SK-N-SH (cell line): Measurements from ENCODE around the gene AGBL1. TPM values are rescaled to one million over a fixed set of nuclear protein-coding genes. Genes with fewer than 3 reads are reported as not detected.

Experiments used
- CTCF ChIA-PET: fragments of 300-600, 350-600 bp; formaldehyde crosslinking; extraction: SDS; loops from one replicate; lab custom pipeline; 2021; lab: Yijun Ruan, JAX
- POLR2A ChIA-PET: fragments of 350-600 bp; sonication (Branson Sonifier 250); formaldehyde crosslinking; extraction: SDS; loops from one replicate; lab custom pipeline; 2020; ENCODE audit warnings: antibody characterized with exemption, inconsistent platforms; lab: Yijun Ruan, JAX
- DNase-seq: peaks from one replicate; pipeline ENCODE4 v3.0.0; 2012
- H2AFZ ChIP-seq: fragments of 200-600 bp; sonication (generic); 2 replicates; pipeline ENCODE4 v1.8.1; 2016; ENCODE audit warnings: antibody characterized with exemption, mild to moderate bottlenecking, low read depth
- H3F3A ChIP-seq: fragments of 200-600 bp; sonication (generic); replicated peaks from 2 replicates; pipeline ENCODE3; 2016; ENCODE audit warnings: antibody characterized with exemption, mild to moderate bottlenecking; ENCODE audit not compliant: insufficient read depth
- H3K27ac ChIP-seq, 2 experiments: fragments of 200-500 bp in 1 of 2; fragments of 200-600 bp in 1 of 2; sonication (Bioruptor generic) in 1 of 2; sonication (generic), shearing (Covaris generic) in 1 of 2; 2 replicates each; pipeline versions ENCODE4 v1.5.1 to v1.6.1; 2014 to 2016; ENCODE audit warnings: low read depth in 2 of 2, inconsistent platforms in 1 of 2, low read length in 1 of 2, mild to moderate bottlenecking in 1 of 2, mixed read lengths in 1 of 2
- H3K27me3 ChIP-seq: fragments of 200-600 bp; sonication (generic), shearing (Covaris generic); 2 replicates; pipeline ENCODE4 v1.6.1; 2016; ENCODE audit warnings: mixed run types; ENCODE audit not compliant: insufficient read depth
- H3K36me3 ChIP-seq, 2 experiments: fragments of 200-500 bp in 1 of 2; fragments of 200-600 bp in 1 of 2; sonication (Bioruptor generic) in 1 of 2; sonication (generic) in 1 of 2; replicated peaks in 1 of 2; 2 replicates each; pipeline versions ENCODE3 to v1.5.1; 2014 to 2016; ENCODE audit warnings: low read length in 1 of 2, mild to moderate bottlenecking in 1 of 2; ENCODE audit not compliant: insufficient read depth in 2 of 2, control insufficient read depth in 1 of 2
- H3K4me1 ChIP-seq, 2 experiments: fragments of 200-500 bp in 1 of 2; fragments of 200-600 bp in 1 of 2; sonication (Bioruptor generic) in 1 of 2; sonication (generic), shearing (Covaris generic) in 1 of 2; 2 replicates each; pipeline versions ENCODE4 v1.5.1 to v1.6.1; 2014 to 2016; ENCODE audit warnings: low read depth in 1 of 2, low read length in 1 of 2, mixed run types in 1 of 2; ENCODE audit not compliant: insufficient read depth in 2 of 2, control insufficient read depth in 1 of 2
- H3K4me2 ChIP-seq: fragments of 200-600 bp; sonication (generic), shearing (Covaris generic); 2 replicates; pipeline ENCODE4 v1.6.1; 2017; ENCODE audit warnings: mixed run types
- H3K4me3 ChIP-seq, 2 experiments: fragments of 200-500 bp in 1 of 2; fragments of 200-600 bp in 1 of 2; sonication (Bioruptor generic) in 1 of 2; sonication (generic), shearing (Covaris generic) in 1 of 2; 2 replicates each; pipeline versions ENCODE4 v1.5.1 to v1.8.1; 2014 to 2016; ENCODE audit warnings: low read depth in 2 of 2, inconsistent platforms in 1 of 2, low read length in 1 of 2, mild to moderate bottlenecking in 1 of 2, mixed read lengths in 1 of 2, moderate library complexity in 1 of 2
- H3K79me2 ChIP-seq: fragments of 200-600 bp; sonication (generic); 2 replicates; pipeline ENCODE4 v1.8.1; 2017; ENCODE audit warnings: mild to moderate bottlenecking; ENCODE audit not compliant: insufficient read depth
- H3K9ac ChIP-seq: fragments of 200-600 bp; sonication (generic); 2 replicates; pipeline ENCODE4 v1.6.1; 2017; ENCODE audit warnings: mixed run types
- H3K9me2 ChIP-seq: fragments of 200-600 bp; sonication (generic); 2 replicates; pipeline ENCODE4 v1.6.1; 2017; ENCODE audit warnings: mixed run types
- H3K9me3 ChIP-seq: fragments of 200-600 bp; sonication (generic); 2 replicates; pipeline ENCODE4 v1.6.1; 2017; ENCODE audit warnings: mixed run types, mild to moderate bottlenecking, moderate library complexity
- H4K20me1 ChIP-seq: fragments of 200-600 bp; sonication (generic); 2 replicates; pipeline ENCODE4 v1.6.1; 2017; ENCODE audit warnings: mild to moderate bottlenecking, mixed run types; ENCODE audit not compliant: insufficient read depth
- CTCF ChIP-seq: fragments of 200-600 bp; sonication (generic); IDR thresholded peaks from 2 replicates; pipeline ENCODE4 v1.6.1; 2017; ENCODE audit warnings: antibody characterized with exemption, mild to moderate bottlenecking, moderate library complexity
- EP300 ChIP-seq, 2 experiments: IDR thresholded peaks; 2 replicates each; pipeline versions ENCODE4 v1.4.0 to v1.6.1; 2012; ENCODE audit warnings: borderline replicate concordance in 1 of 2, low read depth in 1 of 2, low read length in 1 of 2
- FOSL2 ChIP-seq: IDR thresholded peaks from 2 replicates; pipeline ENCODE4 v1.4.0; 2012; ENCODE audit warnings: low read depth, mild to moderate bottlenecking, moderate library complexity, borderline replicate concordance
- FOXM1 ChIP-seq: IDR thresholded peaks from 2 replicates; pipeline ENCODE4 v1.4.0; 2012; ENCODE audit warnings: low read depth, mild to moderate bottlenecking
- IRF3 ChIP-seq: fragments of 150-350 bp; IDR thresholded peaks from 2 replicates; pipeline ENCODE4 v1.6.1; 2016; ENCODE audit warnings: mild to moderate bottlenecking, low read depth, low read length
- MAX ChIP-seq: IDR thresholded peaks from 2 replicates; pipeline ENCODE4 v1.4.0; 2012; ENCODE audit warnings: low read depth
- NFIC ChIP-seq: IDR thresholded peaks from 2 replicates; pipeline ENCODE4 v1.4.0; 2012; ENCODE audit warnings: borderline replicate concordance
- POLR2AphosphoS5 ChIP-seq: IDR thresholded peaks from 2 replicates; pipeline ENCODE4 v1.6.1; 2012; ENCODE audit warnings: low read depth, low read length
- RAD21 ChIP-seq: IDR thresholded peaks from 2 replicates; pipeline ENCODE4 v1.6.1; 2012; ENCODE audit warnings: mild to moderate bottlenecking, low read length
- RFX5 ChIP-seq: IDR thresholded peaks from 2 replicates; pipeline ENCODE4 v1.6.1; 2012; ENCODE audit warnings: mild to moderate bottlenecking, improper control_type of control experiment, low read length
- RXRA ChIP-seq: IDR thresholded peaks from 2 replicates; pipeline ENCODE4 v1.4.0; 2012; ENCODE audit warnings: low read depth, mild to moderate bottlenecking, borderline replicate concordance
- SIN3A ChIP-seq: IDR thresholded peaks from 2 replicates; pipeline ENCODE4 v1.6.1; 2012; ENCODE audit warnings: low read depth, mild to moderate bottlenecking, low read length, moderate library complexity, borderline replicate concordance
- TEAD4 ChIP-seq: IDR thresholded peaks from 2 replicates; pipeline ENCODE4 v1.4.0; 2012; ENCODE audit warnings: mild to moderate bottlenecking, borderline replicate concordance; ENCODE audit not compliant: insufficient read depth
- YY1 ChIP-seq: IDR thresholded peaks from 2 replicates; pipeline ENCODE4 v1.4.0; 2012; ENCODE audit warnings: low read depth, mild to moderate bottlenecking
- WGBS: methylation state at CpG from one replicate; pipeline ENCODE4 v1.1.6; 2017; ENCODE audit warnings: low lambda C conversion rate; 5-methylcytosine and 5-hydroxymethylcytosine counted together
- polyA plus RNA-seq, 3 experiments: library from polyadenylated mRNA; depleted of rRNA; stranded (reverse); fragments of >200 nt; gene quantifications; 2 replicates each; pipeline ENCODE4 v1.2.3, GENCODE V29; 2012
- TF ChIP-seq, protein P1 (sequence below): IDR thresholded peaks from 2 replicates; pipeline ENCODE4 v1.6.1; 2012; ENCODE audit warnings: mild to moderate bottlenecking, low read depth, low read length, moderate library complexity

AGBL1 gene
- polyA plus RNA-seq, 1 of the 3 experiments (the other 2 are of a cell fraction), result not detected

DNA sequence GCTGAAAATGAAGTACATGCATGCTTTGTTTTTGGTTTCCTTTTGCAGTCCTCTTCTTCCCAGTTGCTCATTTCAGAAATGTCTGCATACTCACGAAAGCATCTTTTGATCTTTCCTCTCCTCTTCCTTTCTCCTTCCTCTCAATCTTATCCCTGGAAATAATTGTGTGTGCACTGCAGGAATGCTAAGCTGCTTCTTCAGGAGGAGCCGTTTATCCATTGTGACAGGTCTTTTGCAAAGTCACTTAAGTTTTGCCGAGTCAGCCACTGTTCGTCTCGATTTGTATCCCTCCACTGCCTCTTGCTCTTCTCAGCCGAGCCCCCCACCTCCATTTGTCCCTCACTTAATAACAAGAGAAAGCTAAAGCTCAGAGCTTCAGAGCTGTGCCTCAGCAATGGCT lies 597.6 kb downstream of the AGBL1 start (continued):
- TF ChIP-seq MAX, result no peak
- no peak for TF ChIP-seq NFIC
- no peak for TF ChIP-seq POLR2AphosphoS5
- TF ChIP-seq EP300 (IDR thresholded peaks at IDR 0.05; ENCODE audit: borderline replicate concordance in 1 of 2, low read depth in 1 of 2, low read length in 1 of 2), result no peak
- no peak for TF ChIP-seq SIN3A
- no peak for TF ChIP-seq CTCF

DNA sequence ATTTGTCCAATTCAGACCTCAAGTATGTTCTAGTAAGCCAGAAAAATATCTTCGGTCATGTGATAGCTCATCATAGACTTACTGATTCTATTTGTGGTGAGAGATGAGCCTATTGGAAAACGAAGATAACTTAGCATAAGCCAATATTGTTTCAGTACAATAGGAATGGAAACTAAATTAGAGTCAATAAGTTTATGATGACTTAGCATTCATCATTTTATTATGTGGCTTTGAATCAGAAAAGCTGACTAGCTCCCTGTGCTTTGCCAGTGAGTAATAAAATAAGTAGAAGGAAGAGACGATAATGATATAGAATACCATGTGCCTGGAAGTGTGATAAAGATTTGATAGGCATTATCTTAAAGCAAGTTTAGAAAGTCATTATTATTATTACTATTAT lies 605.6 kb downstream of the AGBL1 start:
- POLR2A ChIA-PET, result no interaction called here
- Histone ChIP-seq H2AFZ (no peak overlapping the region), H3K36me3 (no peaks in the 10 kb centered on the region), H4K20me1 (no peaks in the 10 kb centered on the region), H3K4me2 (no peak overlapping the region), H3F3A (no peaks in the 10 kb centered on the region), H3K4me3 (no peak overlapping the region), H3K4me1 (no peaks in the 10 kb centered on the region), H3K9me2 (no peaks in the 10 kb centered on the region), H3K27me3 (no peaks in the 10 kb centered on the region), H3K27ac (no peak overlapping the region), H3K9me3 (no peaks in the 10 kb centered on the region), H3K9ac (no peak overlapping the region), H3K79me2 (no peaks in the 10 kb centered on the region)
- CTCF ChIA-PET, result no interaction called here
- 49% methylated on average over 3 of the region's 3 CpGs for WGBS
- TF ChIP-seq FOXM1 (no peak), MAX (no peak), FOSL2 (no peak), TEAD4 (no peak), RXRA (no peak), CTCF (no peak), YY1 (no peak), RAD21 (no peak), RFX5 (no peak), IRF3 (no peak), NFIC (no peak), EP300 (IDR thresholded peaks at IDR 0.05; ENCODE audit: borderline replicate concordance in 1 of 2, low read depth in 1 of 2, low read length in 1 of 2) (no peak)
- TF ChIP-seq, protein P1, sequence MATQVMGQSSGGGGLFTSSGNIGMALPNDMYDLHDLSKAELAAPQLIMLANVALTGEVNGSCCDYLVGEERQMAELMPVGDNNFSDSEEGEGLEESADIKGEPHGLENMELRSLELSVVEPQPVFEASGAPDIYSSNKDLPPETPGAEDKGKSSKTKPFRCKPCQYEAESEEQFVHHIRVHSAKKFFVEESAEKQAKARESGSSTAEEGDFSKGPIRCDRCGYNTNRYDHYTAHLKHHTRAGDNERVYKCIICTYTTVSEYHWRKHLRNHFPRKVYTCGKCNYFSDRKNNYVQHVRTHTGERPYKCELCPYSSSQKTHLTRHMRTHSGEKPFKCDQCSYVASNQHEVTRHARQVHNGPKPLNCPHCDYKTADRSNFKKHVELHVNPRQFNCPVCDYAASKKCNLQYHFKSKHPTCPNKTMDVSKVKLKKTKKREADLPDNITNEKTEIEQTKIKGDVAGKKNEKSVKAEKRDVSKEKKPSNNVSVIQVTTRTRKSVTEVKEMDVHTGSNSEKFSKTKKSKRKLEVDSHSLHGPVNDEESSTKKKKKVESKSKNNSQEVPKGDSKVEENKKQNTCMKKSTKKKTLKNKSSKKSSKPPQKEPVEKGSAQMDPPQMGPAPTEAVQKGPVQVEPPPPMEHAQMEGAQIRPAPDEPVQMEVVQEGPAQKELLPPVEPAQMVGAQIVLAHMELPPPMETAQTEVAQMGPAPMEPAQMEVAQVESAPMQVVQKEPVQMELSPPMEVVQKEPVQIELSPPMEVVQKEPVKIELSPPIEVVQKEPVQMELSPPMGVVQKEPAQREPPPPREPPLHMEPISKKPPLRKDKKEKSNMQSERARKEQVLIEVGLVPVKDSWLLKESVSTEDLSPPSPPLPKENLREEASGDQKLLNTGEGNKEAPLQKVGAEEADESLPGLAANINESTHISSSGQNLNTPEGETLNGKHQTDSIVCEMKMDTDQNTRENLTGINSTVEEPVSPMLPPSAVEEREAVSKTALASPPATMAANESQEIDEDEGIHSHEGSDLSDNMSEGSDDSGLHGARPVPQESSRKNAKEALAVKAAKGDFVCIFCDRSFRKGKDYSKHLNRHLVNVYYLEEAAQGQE, result no peak
- DNase-seq, result no peak
